Measurements from ENCODE around the gene SPTA1.

Gene SPTA1

DNA sequence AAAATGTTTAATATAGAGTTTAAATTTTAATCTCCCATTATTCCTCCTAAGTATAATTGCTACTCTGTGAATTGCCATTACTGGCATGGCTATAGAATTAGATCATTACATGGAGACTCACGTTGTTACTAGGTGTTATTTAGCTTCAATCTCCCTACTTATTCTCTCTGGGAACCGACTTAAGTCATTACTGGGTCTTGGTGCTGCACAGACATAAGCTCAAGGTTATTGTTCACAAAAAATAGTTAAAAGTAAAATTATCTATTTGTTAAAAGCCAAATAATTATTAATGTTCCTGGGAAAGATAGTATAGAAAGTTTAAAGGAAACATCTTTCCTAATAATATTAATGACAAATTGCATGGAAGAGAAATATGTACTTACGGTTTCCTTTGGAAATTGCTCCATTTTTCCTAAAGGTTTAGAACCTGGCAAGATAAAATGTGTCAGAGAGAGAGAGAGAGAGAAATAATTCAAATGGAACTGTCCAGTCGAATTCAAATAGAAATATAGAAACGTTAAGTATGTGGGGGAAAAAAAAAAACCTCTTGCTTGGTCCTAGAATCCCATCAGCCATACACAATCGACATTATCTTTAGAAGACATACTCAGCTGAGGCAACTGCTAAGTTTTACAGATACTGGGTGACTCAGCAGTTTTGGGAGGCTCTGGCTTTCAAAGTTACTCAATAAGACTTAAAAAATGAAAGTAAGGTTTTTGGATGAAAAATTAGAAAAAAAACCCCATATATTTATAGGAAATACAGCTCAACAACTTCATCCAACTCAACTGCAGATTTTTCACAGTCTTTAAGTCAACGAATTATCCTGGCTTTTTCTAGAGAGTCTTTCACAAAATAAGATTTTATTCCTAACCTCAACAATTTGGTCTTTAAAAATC lies at the start of gene SPTA1:
SPTA1 (minus strand) TSS at position 605 of the 899 bp plus-strand sequence; CDS start at position 407, 198 bp downstream.
- TF ChIP-seq CTCF (conservative IDR thresholded peaks at IDR 0.05; ENCODE audit: low read length), result no peak
- H3K4me3 ChIP-seq (ENCODE audit: low read length), result no peak within 1 kb of the TSS
- no peak for DNase-seq (ENCODE audit: low read depth)

DNA sequence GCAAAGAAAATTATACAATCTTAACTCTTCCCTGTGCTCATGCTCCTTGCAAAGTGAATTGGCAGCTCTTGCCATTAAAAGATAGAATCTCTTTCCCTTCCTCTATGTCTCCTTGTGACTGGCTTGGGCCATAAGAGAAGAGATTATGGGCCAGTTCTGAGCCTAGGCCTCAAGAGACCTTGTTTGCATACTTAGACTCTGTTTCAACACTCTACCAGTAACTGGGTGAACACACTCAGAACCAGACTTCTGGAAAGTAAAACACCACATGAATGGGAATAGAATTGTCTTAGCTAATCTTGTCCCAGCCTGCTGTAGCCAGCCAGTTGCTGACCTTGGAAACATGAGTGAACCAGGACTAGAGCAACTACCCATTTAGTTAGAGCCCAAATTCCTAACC lies 49.3 kb upstream of the SPTA1 start:
- no peak for TF ChIP-seq CTCF (conservative IDR thresholded peaks at IDR 0.05; ENCODE audit: low read length)
- H3K4me3 ChIP-seq (ENCODE audit: low read length), result no peak overlapping the region
- DNase-seq (ENCODE audit: low read depth), result no peak

- H3K4me3 ChIP-seq (ENCODE audit: low read length), result no peak overlapping the region
- DNase-seq (ENCODE audit: low read depth), result no peak
- no peak for TF ChIP-seq CTCF (conservative IDR thresholded peaks at IDR 0.05; ENCODE audit: low read length)
These were observed 46.0 kb upstream of the SPTA1 start for GRCh38 chr1:158732524-158732923.

- no peak overlapping the region for H3K4me3 ChIP-seq (ENCODE audit: low read length)
- no peak for DNase-seq (ENCODE audit: low read depth)
- no peak for TF ChIP-seq CTCF (conservative IDR thresholded peaks at IDR 0.05; ENCODE audit: low read length)
These were observed 45.2 kb upstream of the SPTA1 start for GRCh38 chr1:158731707-158732106.

GRCh38 chr1:158730453-158730852 lies 43.9 kb upstream of the SPTA1 start:
- no peak for DNase-seq (ENCODE audit: low read depth)
- no peak overlapping the region for H3K4me3 ChIP-seq (ENCODE audit: low read length)
- TF ChIP-seq CTCF (conservative IDR thresholded peaks at IDR 0.05; ENCODE audit: low read length), result no peak

DNA sequence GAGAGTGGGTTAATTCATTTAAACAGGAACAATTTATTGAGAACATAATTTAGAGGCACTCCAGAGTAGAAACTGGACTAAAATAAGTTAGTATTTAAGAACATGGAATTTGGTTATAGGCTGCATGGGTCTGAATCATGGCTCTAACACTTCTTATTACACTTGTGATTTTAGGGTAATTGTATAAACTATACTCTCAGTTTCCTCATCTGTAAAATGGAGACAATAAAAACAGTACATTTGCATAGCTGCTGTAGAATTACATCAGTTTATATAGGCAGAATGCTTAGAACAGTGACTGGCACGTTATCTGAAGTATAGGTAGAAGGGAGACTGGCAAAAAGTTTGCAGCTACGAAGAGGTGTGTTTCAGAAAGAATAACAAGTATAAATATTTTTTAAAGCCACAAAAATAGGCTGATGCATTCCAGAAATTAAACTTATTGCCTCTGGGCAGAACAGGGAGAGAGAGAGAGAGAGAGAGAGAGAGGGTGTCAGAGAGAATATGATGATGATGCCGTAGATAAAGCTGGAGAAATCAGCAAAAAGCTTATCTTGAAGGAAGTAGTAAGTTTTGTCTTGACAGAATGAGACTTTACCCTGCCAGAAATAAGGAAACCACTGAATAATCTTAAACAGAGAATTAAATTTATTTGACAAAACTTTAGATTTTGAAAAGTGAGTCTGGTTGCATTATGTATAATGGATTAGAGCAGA lies 42.2 kb upstream of the SPTA1 start:
- DNase-seq (ENCODE audit: low read depth), result no peak
- H3K4me3 ChIP-seq (ENCODE audit: low read length), result no peak overlapping the region
- no peak for TF ChIP-seq CTCF (conservative IDR thresholded peaks at IDR 0.05; ENCODE audit: low read length)
